Mammary microvascular endothelial cell (primary cell): Measurements from ENCODE around the gene DEXI. TPM values are rescaled to one million over a fixed set of nuclear protein-coding genes. Genes with fewer than 3 reads are reported as not detected.

Source experiments
- total RNA-seq: library from RNA; depleted of rRNA; stranded (reverse); fragments of >200 nt; gene quantifications from 2 replicates; pipeline ENCODE4 v1.2.3, GENCODE V29; 2015

DEXI gene
- 56.5 and 68.2 TPM in 2 replicates for total RNA-seq

GRCh38 chr16:10942352-10943063, at the start of gene DEXI:
Gene DEXI (minus strand): TSS chr16:10942468. CDS start chr16:10942005, 463 bp downstream.

DNA sequence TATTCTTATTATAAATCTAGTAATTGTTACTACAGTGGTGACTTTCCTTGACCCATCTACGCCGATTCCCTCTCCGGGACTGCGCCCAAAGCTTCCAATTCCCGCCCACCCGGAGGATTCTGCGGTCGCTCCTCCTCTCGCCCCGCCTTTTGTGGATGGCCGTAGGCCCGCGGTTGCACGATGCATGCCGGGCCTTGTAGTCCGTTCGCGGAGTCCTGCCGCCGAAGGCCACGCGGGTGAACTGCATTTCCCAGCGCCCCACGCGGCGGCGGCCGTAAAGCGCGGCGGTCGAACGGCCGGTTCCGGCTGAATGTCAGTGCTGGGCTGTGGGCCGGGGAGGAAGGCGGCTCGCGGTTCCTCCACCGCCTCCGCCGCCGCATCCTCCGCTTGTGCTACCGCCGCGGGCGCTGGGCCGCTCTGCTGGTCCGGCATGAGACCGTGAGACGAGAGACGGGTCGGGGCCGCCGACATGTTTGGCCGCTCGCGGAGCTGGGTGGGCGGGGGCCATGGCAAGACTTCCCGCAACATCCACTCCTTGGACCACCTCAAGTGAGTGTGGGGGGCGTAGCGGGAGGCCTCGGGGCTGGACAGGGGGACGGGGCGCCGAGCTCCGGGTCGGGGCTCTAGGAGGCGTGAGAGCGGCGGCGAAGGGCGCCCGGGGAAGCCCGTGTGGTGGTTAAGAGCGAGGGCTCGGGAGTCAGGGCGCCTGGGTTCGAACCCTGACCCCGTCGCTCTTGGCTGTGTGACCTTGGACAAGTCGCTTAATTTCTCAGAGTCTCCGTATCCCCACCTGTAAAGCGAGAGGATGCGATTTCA, 2.2 kb upstream of the DEXI start, which contains the start of gene CLEC16A:
TSS of gene CLEC16A (plus strand) at position 316 of the 816 bp plus-strand sequence. CDS start at position 470, 154 bp downstream.

Other genes starting within 250 kb of the DEXI start
- gene TEKT5, start 247.5 kb downstream of the DEXI start, total RNA-seq = not detected in 2 replicates
- 26.5 and 30.0 TPM in 2 replicates for gene NUBP1, start 198.6 kb downstream of the DEXI start, total RNA-seq
- not detected in 2 replicates for gene TVP23A, start 123.7 kb downstream of the DEXI start, total RNA-seq
- gene CIITA, start 65.3 kb downstream of the DEXI start, total RNA-seq = 0.05 and 0.07 TPM in 2 replicates
- 13.3 and 16.7 TPM in 2 replicates for gene CLEC16A, start 2.1 kb upstream of the DEXI start, total RNA-seq